Measurements from ENCODE around the gene SSBP4. TPM values are rescaled to one million over a fixed set of nuclear protein-coding genes. Genes with fewer than 3 reads are reported as not detected.

The SSBP4 gene
- total RNA-seq, 1 donor from 2014 or later, result 71.8 TPM

- no peak overlapping the region for H3K4me3 Mint-ChIP-seq
- H3K4me1 Mint-ChIP-seq, result peaks cover 13% of the 10 kb centered on the region
- H3K27ac Mint-ChIP-seq (ENCODE audit: unreplicated experiment), result peak overlapping the region; percentile 43
- H3K9me3 Mint-ChIP-seq, result no peaks in the 10 kb centered on the region
- no peaks in the 10 kb centered on the region for H3K27me3 Mint-ChIP-seq (ENCODE audit: low read depth)
- DNase-seq (ENCODE audit: low read depth, low spot score), result no peak
- H3K36me3 Mint-ChIP-seq (ENCODE audit: low read depth), result no peaks in the 10 kb centered on the region
- no peak for TF ChIP-seq CTCF (conservative IDR thresholded peaks at IDR 0.05)
These were observed 38.5 kb downstream of the SSBP4 start for GRCh38 chr19:18457483-18458331.

- Mint-ChIP-seq H3K4me3 (no peak overlapping the region), H3K27ac (ENCODE audit: unreplicated experiment) (no peak overlapping the region), H3K36me3 (ENCODE audit: low read depth) (no peaks in the 10 kb centered on the region), H3K27me3 (ENCODE audit: low read depth) (no peaks in the 10 kb centered on the region), H3K4me1 (peaks cover 9% of the 10 kb centered on the region), H3K9me3 (no peaks in the 10 kb centered on the region)
- DNase-seq (ENCODE audit: low read depth, low spot score), result no peak
- no peak for TF ChIP-seq CTCF (conservative IDR thresholded peaks at IDR 0.05)
These were observed 41.7 kb downstream of the SSBP4 start for GRCh38 chr19:18460900-18461299.

GRCh38 chr19:18461471-18461870 lies 42.3 kb downstream of the SSBP4 start:
- TF ChIP-seq CTCF (conservative IDR thresholded peaks at IDR 0.05), result no peak
- no peaks in the 10 kb centered on the region for H3K36me3 Mint-ChIP-seq (ENCODE audit: low read depth)
- H3K4me3 Mint-ChIP-seq, result peak overlapping the region; percentile 7
- no peaks in the 10 kb centered on the region for H3K27me3 Mint-ChIP-seq (ENCODE audit: low read depth)
- peaks cover 9% of the 10 kb centered on the region for H3K4me1 Mint-ChIP-seq
- DNase-seq (ENCODE audit: low read depth, low spot score), result no peak
- H3K9me3 Mint-ChIP-seq, result no peaks in the 10 kb centered on the region
- peak overlapping the region; percentile 71 for H3K27ac Mint-ChIP-seq (ENCODE audit: unreplicated experiment)

GRCh38 chr19:18464646-18465045 lies 45.4 kb downstream of the SSBP4 start:
- Mint-ChIP-seq H3K27me3 (ENCODE audit: low read depth) (no peaks in the 10 kb centered on the region), H3K27ac (ENCODE audit: unreplicated experiment) (no peak overlapping the region), H3K36me3 (ENCODE audit: low read depth) (no peaks in the 10 kb centered on the region), H3K9me3 (no peaks in the 10 kb centered on the region), H3K4me3 (no peak overlapping the region), H3K4me1 (no peaks in the 10 kb centered on the region)
- DNase-seq (ENCODE audit: low read depth, low spot score), result no peak
- no peak for TF ChIP-seq CTCF (conservative IDR thresholded peaks at IDR 0.05)

GRCh38 chr19:18465214-18465963 lies 46.2 kb downstream of the SSBP4 start:
- Mint-ChIP-seq H3K4me3 (no peak overlapping the region), H3K36me3 (ENCODE audit: low read depth) (no peaks in the 10 kb centered on the region), H3K27ac (ENCODE audit: unreplicated experiment) (no peak overlapping the region), H3K27me3 (ENCODE audit: low read depth) (no peaks in the 10 kb centered on the region), H3K9me3 (no peaks in the 10 kb centered on the region), H3K4me1 (no peaks in the 10 kb centered on the region)
- TF ChIP-seq CTCF (conservative IDR thresholded peaks at IDR 0.05), result no peak
- DNase-seq (ENCODE audit: low read depth, low spot score), result no peak
